GM12892 (cell line): ENCODE measurements around the gene PTPRN2.

Experiments
- POLR2A ChIP-seq: IDR thresholded peaks from 2 replicates; pipeline ENCODE4 v1.6.1; 2011; ENCODE audit warnings: low read depth, low read length, control low read depth
- POLR2AphosphoS5 ChIP-seq: IDR thresholded peaks from 2 replicates; pipeline ENCODE4 v1.6.1; 2011; ENCODE audit warnings: low read depth, low read length, control low read depth

DNA sequence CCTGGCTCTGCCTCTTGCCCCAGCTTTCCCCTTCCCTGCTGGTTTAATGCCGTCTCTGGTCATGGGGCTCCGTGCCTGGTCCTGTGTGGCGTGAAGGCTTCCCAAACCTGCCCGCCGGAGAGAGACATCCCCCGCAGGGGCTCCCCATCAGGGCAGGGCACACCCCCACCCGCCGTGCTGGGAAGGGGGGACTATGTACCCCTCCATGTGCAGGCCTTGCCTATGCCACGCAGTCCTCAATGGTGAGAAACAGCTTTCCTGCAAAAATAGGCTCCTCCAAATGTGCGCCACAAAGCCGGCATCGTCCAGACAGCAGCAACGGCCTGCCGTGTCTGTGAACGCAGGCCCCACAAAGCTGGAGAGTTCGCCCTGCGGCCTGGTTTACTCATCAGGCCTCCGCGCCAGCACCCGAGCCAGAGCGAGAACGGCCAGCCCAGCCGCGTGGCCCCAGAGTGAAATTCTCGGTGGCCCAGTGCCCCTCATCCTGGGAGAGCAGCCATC, 937.4 kb downstream of the PTPRN2 start:
- no peak for TF ChIP-seq POLR2AphosphoS5
- TF ChIP-seq POLR2A, result no peak
